ENCODE results near the gene MED27. TPM values are rescaled to one million over a fixed set of nuclear protein-coding genes. Genes with fewer than 3 reads are reported as not detected.
A peak's percentile ranks its signal among the peaks of the same experiment; 100 is the strongest.

MED27 gene
- total and polyA plus RNA-seq, 2 experiments from 2014 or later = 21.4 to 41.1 TPM

DNA sequence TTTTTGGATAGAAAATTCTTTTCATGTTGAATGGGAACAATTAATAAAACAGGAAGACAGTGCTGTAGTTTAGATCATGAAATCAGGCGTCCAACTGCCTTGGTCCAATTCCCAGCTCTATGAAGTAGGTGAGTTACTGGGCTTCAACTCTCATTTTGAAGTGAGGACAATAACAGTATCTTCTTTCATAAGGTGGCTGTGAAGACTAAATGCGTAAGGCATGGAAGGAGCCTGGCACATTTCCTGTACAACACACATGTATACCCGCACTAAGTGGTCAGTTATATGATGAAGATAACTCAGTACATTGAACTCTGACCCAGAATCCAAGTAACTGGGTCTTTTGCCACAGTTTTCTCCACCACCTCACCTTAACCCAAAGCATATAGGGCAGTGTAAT, 120.6 kb downstream of the MED27 start:
- TF ChIP-seq EZH2 (IDR thresholded peaks at IDR 0.05; ENCODE audit: insufficient read depth, poor library complexity, severe bottlenecking) (no peak), EZH2phosphoT487 (IDR thresholded peaks at IDR 0.05; ENCODE audit: insufficient read depth, low read depth) (no peak)
- H3F3A ChIP-seq (ENCODE audit: insufficient read depth) = no peaks in the 10 kb centered on the region
- no peak for DNase-seq
- in situ Hi-C loops (cut with MboI) = no loop called here
- H3K9ac ChIP-seq = no peak overlapping the region
- no peaks in the 10 kb centered on the region for H3K27me3 ChIP-seq (replicated peaks; ENCODE audit: insufficient read depth)
- no peaks in the 10 kb centered on the region for H3K9me3 ChIP-seq (ENCODE audit: low read depth)
- H3K4me3 ChIP-seq = no peak overlapping the region
- H3K27ac ChIP-seq = no peak overlapping the region
- H3K9me2 ChIP-seq (ENCODE audit: insufficient read depth) = no peaks in the 10 kb centered on the region
- no peak overlapping the region for H2AFZ ChIP-seq
- 95 to 98% methylated on average over 3 of the region's 3 CpGs for WGBS, 2 experiments (ENCODE audit: low coverage in 1 of 2, low lambda C conversion rate in 2 of 2, missing lambda C conversion rate in 2 of 2)
- H3K4me2 ChIP-seq (ENCODE audit: unreplicated experiment) = no peak overlapping the region
- no peaks in the 10 kb centered on the region for H3K36me3 ChIP-seq (ENCODE audit: low read depth)
- H3K79me2 ChIP-seq (ENCODE audit: insufficient read depth) = no peaks in the 10 kb centered on the region
- H4K20me1 ChIP-seq (ENCODE audit: insufficient read depth) = no peaks in the 10 kb centered on the region
- H3K4me1 ChIP-seq (ENCODE audit: insufficient read depth) = no peaks in the 10 kb centered on the region

DNA sequence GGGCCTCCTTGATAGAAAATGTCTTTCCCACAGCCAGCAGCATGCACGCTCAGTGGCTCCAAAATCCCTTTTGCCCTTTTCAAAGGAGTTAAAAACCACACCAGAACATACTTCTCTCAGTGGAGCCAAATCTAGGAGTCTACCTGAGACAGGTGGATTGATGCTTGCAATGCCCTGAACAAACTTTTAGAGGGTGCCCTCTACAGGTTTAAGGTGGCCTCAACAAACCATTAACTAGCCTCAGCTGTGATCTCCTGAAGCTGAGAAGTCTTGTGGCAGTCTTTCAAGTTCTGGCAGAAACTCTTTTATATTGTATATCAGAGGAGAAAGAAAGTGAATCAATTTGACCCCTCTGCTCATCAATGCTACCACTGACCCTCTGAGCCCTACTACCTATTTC, 125.4 kb downstream of the MED27 start:
- no peaks in the 10 kb centered on the region for H3K9me2 ChIP-seq (ENCODE audit: insufficient read depth)
- H3K9me3 ChIP-seq (ENCODE audit: low read depth) = no peaks in the 10 kb centered on the region
- no peak overlapping the region for H3K4me2 ChIP-seq (ENCODE audit: unreplicated experiment)
- H3K4me1 ChIP-seq (ENCODE audit: insufficient read depth) = peaks cover 13% of the 10 kb centered on the region; the same call in 1 of the 2 replicates
- DNase-seq = no peak
- 94 to 100% methylated on average over 1 of the region's 1 CpG for WGBS, 2 experiments (ENCODE audit: low coverage in 1 of 2, low lambda C conversion rate in 2 of 2, missing lambda C conversion rate in 2 of 2)
- H3K9ac ChIP-seq = no peak overlapping the region
- in situ Hi-C loops (cut with MboI) = no loop called here
- peaks cover 20% of the 10 kb centered on the region for H3F3A ChIP-seq (ENCODE audit: insufficient read depth)
- no peaks in the 10 kb centered on the region for H3K36me3 ChIP-seq (ENCODE audit: low read depth)
- H3K4me3 ChIP-seq = no peak overlapping the region
- TF ChIP-seq EZH2 (IDR thresholded peaks at IDR 0.05; ENCODE audit: insufficient read depth, poor library complexity, severe bottlenecking) = no peak
- no peak for TF ChIP-seq EZH2phosphoT487 (IDR thresholded peaks at IDR 0.05; ENCODE audit: insufficient read depth, low read depth)
- H2AFZ ChIP-seq = no peak overlapping the region
- H3K79me2 ChIP-seq (ENCODE audit: insufficient read depth) = peaks cover 4% of the 10 kb centered on the region; the same call in 1 of the 2 replicates
- no peak overlapping the region for H3K27ac ChIP-seq
- no peaks in the 10 kb centered on the region for H3K27me3 ChIP-seq (replicated peaks; ENCODE audit: insufficient read depth)
- 0 out of 2 replicates have a peak, but pooled peaks cover 10% of the 10 kb centered on the region for H4K20me1 ChIP-seq (ENCODE audit: insufficient read depth)

DNA sequence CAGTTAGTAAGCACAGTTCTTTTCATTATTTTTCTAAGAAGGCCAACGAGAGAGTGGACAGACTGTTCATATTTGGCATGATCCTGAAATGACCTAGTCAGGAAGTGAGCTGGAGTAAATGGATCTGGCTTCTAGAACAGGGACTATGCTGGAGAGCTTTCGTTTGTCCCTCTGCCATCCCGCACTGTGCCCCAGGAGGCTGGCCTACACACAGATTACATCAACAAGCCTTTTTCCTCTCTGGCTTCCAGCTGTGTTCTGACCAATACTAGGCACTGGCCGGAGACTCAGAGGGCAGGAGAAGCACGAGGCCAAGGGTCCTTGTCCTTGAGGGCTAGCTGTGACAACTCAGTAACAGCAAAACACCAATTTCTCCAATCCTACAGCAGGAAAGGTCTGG, 127.8 kb downstream of the MED27 start:
- Histone ChIP-seq H3K9me3 (ENCODE audit: low read depth) (no peaks in the 10 kb centered on the region), H3K4me2 (ENCODE audit: unreplicated experiment) (peak overlapping the region; percentile 2), H3K79me2 (ENCODE audit: insufficient read depth) (peaks cover 6% of the 10 kb centered on the region), H2AFZ (no peak overlapping the region), H3K9ac (peak overlapping the region; percentile 4; the same call in 1 of the 2 replicates), H4K20me1 (ENCODE audit: insufficient read depth) (0 out of 2 replicates have a peak, but pooled peaks cover 10% of the 10 kb centered on the region), H3K4me1 (ENCODE audit: insufficient read depth) (peaks cover 13% of the 10 kb centered on the region; the same call in 1 of the 2 replicates), H3F3A (ENCODE audit: insufficient read depth) (peaks cover 20% of the 10 kb centered on the region), H3K27me3 (replicated peaks; ENCODE audit: insufficient read depth) (no peaks in the 10 kb centered on the region), H3K36me3 (ENCODE audit: low read depth) (no peaks in the 10 kb centered on the region), H3K27ac (peak overlapping the region; percentile 34; the same call in 1 of the 2 replicates), H3K9me2 (ENCODE audit: insufficient read depth) (no peaks in the 10 kb centered on the region), H3K4me3 (no peak overlapping the region)
- in situ Hi-C loops (cut with MboI) = no loop called here
- no peak for TF ChIP-seq EZH2 (IDR thresholded peaks at IDR 0.05; ENCODE audit: insufficient read depth, poor library complexity, severe bottlenecking)
- no peak for TF ChIP-seq EZH2phosphoT487 (IDR thresholded peaks at IDR 0.05; ENCODE audit: insufficient read depth, low read depth)
- WGBS, 2 experiments (ENCODE audit: low coverage in 1 of 2, low lambda C conversion rate in 2 of 2, missing lambda C conversion rate in 2 of 2) = 12 to 13% methylated on average over 5 of the region's 5 CpGs
- peak; percentile 69 for DNase-seq

DNA sequence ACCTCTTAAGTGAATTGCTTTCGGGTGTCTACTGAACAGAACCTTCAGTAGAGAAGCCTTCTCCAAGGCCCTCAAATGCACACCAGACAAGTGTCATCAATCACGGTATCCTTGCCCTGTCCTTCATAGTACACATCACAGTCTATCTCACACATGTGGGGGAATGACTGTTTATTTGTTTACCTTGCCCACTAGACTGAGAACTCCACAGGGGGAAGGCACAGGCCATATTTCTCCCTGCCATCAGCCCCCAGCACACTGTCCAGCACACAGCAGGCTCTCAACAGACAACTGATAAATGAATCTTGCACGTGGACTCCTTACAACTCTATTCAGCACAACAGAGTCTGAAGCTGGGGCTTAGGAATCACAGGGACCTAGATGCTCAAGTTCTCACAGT, 128.5 kb downstream of the MED27 start:
- Histone ChIP-seq H3K4me3 (no peak overlapping the region), H4K20me1 (ENCODE audit: insufficient read depth) (0 out of 2 replicates have a peak, but pooled peaks cover 10% of the 10 kb centered on the region), H2AFZ (no peak overlapping the region), H3K4me1 (ENCODE audit: insufficient read depth) (peaks cover 13% of the 10 kb centered on the region; the same call in 1 of the 2 replicates), H3K36me3 (ENCODE audit: low read depth) (no peaks in the 10 kb centered on the region), H3K9me2 (ENCODE audit: insufficient read depth) (no peaks in the 10 kb centered on the region), H3K27ac (no peak overlapping the region), H3K9ac (no peak overlapping the region), H3K27me3 (replicated peaks; ENCODE audit: insufficient read depth) (no peaks in the 10 kb centered on the region), H3K79me2 (ENCODE audit: insufficient read depth) (peaks cover 6% of the 10 kb centered on the region), H3K9me3 (ENCODE audit: low read depth) (no peaks in the 10 kb centered on the region), H3F3A (ENCODE audit: insufficient read depth) (peaks cover 20% of the 10 kb centered on the region), H3K4me2 (ENCODE audit: unreplicated experiment) (no peak overlapping the region)
- in situ Hi-C loops (cut with MboI) = no loop called here
- WGBS, 2 experiments (ENCODE audit: low coverage in 1 of 2, low lambda C conversion rate in 2 of 2, missing lambda C conversion rate in 2 of 2) = 88% methylated on average over 3 of the region's 3 CpGs
- no peak for DNase-seq
- TF ChIP-seq EZH2phosphoT487 (IDR thresholded peaks at IDR 0.05; ENCODE audit: insufficient read depth, low read depth) (no peak), EZH2 (IDR thresholded peaks at IDR 0.05; ENCODE audit: insufficient read depth, poor library complexity, severe bottlenecking) (no peak)
